ENCODE results near the gene APOBEC3A.
"Not testable (repeated sequence)": the region's sequence is repeated elsewhere in the genome, so short reads cannot be mapped to it uniquely, and the experiment has no call there.

Gene APOBEC3A

DNA sequence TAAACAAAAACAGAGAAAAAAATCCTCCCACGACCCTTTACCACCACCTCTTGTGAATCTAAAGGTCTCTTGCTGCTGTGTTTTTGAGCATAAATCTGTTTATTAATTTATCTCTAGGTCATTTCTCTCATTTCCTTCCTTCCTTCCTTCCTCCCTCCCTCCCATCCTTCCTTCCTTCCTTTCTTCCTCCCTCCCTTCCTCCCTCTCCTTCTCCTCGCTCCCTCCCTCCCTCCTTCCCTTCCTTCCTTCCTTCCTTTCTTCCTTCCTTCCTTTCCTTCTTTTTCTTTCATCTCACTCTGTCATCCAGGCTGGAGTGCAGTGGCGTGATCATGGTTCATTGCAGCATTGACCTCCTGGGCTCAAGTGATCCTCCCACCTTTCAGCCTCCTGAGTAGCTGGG lies 13.5 kb upstream of the APOBEC3A start:
- DNase-seq, result no peak

DNA sequence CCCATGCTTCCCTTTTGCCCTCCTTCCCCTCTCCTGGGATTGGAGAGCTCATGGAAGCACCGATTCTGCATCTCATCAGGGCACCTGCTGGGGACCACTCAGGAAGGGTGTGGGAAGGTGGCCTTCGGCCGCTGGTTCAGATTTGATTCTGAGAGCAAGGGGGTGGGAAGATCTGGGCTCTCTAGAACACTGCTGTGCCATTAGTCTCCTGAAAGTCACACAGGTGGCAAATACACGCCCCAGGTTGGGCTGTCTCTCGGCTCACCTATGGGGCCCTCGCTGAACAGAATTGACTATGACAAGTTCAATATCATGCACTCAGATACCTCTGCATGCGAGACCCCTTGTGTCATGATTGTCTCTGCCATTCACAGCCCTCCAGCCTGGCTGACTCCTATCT lies 12.8 kb upstream of the APOBEC3A start:
- no peak for DNase-seq

GRCh38 chr22:38945706-38946338 lies 11.6 kb upstream of the APOBEC3A start:
- DNase-seq, result not testable (repeated sequence)

DNA sequence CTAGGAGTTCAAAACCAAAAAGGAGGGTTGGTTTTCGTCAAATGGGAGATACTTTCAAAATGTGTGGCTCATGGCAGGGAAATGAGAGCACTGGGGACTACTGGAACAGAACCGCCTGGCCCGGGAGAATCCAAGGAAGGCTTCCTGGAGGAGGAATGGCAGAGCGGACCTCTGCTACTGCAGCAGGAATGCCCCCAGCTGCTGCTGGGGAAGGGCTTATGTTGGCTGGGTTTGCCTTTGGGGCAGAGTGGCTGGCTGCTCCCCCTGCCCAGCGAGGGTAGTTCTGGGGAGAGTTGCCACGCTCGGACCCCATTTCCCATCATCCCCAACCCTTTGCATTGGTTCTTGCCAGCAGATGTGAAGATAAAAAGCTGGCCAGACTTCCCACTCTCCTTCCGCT lies 10.6 kb upstream of the APOBEC3A start:
- no peak for DNase-seq

GRCh38 chr22:38947321-38948140 lies 9.9 kb upstream of the APOBEC3A start:
- DNase-seq, result no peak

DNA sequence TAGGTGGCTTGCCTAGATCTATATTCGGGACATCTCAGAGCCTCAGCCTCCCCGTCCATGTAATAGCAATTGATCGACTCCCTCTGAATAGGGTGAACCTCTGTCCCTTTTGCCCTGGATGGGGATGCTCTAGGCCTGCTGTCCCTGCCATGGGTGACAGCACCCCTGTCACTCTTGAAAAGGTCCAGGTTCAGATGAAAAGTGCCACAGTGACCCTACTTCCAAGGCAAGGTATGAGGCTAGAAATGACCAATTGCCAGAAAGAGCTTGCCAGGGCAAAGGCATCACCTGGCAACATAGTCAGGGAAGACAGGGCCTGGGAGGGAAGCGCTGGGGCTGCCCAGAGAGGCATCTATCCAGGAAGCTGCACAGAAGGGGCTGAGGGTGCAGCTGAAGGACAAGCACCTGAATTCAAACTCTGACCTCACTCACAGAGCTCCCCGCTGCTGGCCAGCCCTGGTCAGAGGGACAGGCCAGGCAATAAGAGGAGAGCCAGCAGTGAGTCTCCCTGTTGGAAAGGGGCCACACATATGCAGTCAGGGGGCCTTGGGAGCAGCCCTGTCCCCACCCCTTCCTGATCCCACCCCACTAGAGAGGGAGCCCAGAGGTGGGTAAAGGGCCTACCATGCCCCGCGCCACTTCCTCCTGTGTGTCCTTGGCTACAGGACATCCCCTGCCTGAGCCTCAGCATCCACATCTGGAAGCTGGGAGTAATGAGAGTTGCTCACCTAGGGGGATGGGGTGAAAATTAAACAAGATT lies 9.0 kb upstream of the APOBEC3A start:
- DNase-seq, result no peak

DNA sequence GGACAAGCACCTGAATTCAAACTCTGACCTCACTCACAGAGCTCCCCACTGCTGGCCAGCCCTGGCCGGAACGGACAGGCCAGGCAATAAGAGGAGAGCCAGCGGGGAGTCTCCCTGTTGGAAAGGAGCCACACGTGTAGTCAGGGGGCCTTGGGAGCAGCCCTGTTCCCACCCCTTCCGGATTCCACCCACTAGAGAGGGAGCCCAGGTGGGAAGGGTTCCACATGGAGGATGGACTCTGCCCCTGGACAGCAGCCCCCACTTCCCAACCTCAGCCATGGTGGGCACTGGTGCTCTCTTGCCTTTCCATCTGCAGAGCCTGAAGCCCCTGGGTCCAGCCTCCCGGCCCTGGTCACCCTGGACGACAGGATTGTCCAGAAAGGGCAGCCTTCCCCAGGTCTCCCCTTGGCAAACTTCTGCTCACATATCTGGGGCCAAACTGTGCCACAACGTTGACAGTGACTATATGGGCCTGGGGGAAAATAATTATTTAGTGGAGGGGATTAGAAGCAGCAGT lies 7.5 kb upstream of the APOBEC3A start:
- no peak for DNase-seq

- DNase-seq, result no peak
Measured at GRCh38 chr22:38950527-38951295, 6.7 kb upstream of the APOBEC3A start.

GRCh38 chr22:38951734-38952133 lies 5.7 kb upstream of the APOBEC3A start:
- no peak for DNase-seq

DNA sequence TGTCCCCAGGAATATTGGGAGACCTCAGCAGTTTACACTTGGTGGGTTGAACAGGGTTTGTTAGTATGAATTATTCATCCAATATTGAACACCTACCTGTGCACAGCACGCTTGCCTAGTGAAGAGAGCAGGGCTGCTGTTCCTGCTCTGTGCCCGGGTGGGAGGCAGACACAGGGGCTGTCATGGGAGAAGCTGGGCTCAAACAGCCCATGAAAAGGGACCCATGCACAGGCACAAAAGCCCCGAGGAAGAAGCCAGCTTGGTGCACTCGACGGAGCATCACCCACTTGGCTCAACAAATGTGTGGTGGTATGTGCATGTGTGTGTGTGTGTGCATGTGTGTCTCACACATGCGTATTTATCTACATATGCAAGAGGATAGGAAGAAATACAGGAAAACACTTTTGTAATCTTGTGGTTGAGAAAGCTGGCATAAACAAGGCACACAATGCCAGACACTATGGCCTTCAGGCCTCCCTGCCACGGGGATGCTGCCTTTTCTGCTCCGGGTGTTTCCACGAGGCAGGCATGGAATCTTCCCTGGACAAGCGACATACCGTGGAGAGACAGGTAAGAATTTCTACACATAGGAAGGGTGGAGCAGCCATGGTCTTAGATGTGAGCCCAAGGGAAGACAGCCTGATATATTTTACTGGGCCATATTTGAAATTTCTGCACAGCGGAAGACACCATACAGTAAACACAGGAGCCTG lies 5.0 kb upstream of the APOBEC3A start:
- no peak for DNase-seq

DNA sequence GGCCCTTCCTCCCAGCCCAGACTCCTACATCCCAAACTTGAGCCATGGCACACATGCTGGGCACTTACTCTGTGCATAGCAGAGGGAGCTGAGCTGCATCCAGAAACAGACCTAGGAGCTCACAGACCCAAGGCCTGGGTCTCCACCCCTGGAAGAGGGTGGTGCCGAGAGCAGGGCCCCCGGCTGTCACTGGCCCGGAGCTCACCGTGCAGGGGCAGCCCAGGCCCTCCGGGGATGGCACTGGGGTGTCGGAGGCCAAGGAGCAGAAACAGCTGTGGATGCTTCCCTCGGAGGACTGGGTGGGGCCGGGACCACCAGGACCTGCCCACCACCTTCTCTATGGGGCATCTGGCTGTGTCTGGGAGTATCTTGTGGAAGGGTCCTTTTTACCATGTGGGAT lies 4.3 kb upstream of the APOBEC3A start:
- no peak for DNase-seq

DNA sequence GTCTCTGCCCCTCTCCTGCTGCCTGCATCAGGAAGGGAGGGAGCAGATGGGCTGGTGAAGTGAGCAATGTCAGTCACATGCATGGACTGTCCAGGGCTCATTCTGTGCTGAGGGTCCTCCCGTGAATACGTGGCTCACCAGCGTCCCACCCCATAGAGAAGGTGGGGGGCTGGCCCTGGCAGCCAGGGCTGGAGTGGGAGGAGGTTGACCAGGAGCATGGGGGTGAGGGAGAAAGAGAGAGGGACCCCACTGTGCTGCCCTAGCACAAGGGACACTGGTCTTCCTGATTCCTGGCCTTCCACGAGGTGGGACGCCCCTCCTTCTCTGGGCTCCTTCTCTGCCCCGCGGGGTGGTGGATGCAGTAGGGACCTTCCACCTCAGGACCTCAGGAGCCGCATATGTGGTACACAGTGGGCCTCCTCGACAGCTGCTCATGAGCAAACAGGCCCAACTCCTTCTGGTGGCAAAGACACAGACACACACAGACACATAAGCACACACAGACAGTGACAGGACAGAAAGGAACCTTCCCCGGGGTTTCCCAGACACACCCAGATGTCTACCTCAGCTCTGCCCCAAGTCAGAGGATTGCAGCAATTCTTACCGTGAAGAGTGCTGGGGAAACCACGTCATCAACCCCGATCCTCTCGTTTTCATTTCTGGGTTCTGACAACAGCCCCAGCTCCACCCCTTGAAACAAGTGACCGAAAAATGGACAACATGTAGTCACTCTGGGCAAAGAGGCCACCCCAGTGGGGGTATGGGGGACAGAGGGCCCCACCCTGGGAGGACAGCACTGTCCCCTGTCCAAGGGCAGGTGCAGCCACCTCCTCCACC lies 3.6 kb upstream of the APOBEC3A start:
- DNase-seq, result no peak

GRCh38 chr22:38954414-38955043 lies 2.9 kb upstream of the APOBEC3A start:
- DNase-seq, result no peak

DNA sequence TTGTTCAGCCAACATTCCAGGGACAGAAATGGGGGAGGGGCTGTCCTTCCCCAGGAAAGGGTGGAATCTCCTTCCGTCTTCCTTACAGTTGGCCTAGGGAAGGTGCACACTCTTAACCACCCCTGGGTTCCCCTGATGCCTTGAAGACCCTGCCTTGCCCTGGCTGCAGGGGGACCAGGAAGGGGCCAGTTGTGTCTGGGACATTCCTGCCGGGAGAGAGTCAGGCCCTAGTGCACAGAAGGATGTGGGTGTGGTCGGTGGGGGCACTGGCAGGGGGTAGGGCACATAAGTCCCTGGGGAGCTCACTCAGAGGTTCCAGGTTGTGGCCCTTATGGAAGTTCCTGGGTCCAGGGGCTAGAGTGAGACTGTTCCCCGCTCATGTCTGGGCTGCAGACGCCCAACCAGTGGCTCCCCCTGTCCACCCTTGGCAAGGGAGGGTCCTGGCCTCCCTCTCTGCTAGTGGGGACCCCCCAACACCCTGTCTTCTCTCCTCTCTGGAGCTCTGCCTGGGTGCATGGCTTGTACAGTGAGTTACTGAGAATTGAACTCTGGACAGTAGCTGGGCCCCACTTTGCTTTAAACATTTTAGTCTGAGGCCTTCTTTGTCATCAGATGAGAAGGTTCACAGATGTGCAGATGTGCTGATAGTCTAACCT lies 2.0 kb upstream of the APOBEC3A start:
- no peak for DNase-seq

DNA sequence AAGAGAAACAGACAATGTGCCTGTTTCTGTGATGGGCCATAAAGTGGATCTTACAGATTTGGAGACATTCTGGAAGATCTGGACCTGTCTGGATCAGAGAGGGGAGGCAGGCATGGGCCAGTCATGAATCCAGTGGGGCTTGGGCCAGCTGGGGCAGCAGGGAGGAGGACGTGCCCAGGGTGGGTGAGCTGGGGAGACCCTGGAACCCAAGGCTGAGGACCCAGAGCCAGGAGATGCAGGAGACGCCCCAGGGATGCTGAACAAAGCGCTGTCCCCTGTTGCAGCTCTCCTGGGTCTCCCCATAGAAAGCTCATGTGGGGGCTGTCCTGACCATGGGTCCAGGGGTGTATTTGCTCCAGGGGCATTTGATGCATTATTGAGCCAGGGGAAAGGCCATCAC lies 1.5 kb upstream of the APOBEC3A start:
- no peak for DNase-seq

GRCh38 chr22:38956551-38956950 lies 858 bp upstream of the APOBEC3A start:
- DNase-seq, result no peak

DNA sequence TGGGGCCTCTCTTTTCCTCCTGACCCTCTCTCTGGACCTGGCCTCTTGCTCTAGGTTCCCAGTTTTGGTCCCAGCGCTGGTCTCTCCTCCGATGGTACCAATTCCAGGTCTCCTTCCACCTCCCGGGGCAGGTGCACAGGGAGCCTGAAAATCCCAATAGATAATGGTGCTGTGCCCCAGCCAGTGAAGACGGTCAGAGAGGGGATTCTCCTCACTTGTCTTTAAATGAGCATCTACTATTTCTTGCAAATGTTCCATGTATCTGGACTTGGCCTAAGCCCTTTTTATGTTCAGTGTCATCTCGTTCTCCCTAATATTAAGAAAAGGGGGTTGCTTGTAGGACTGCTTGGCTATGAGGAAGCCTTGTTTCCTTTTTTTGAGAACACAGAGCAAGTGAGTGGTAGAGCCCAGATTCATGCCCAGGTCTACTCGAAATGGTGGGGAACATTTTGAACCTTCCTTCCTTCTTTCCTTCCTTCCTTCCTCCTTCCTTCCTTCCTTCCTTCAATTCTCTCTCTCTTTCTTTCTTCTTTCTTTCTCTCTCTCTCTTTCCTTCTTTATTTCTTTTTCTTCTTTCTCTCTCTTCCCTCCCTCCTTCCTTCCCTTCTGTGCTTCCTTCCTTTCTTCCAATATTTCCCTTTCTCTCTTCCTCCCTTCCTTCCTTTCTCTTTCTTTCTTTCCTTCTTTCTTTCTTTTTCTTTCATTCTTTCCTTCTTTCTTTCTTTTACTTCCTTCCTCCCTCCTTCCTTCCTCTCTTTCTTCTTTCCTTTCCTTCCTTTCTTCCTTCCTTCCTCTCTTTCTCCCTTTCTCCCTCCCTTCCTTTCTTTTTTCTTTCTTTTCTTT lies 620 bp downstream of the APOBEC3A start:
- DNase-seq, result no peak

DNA sequence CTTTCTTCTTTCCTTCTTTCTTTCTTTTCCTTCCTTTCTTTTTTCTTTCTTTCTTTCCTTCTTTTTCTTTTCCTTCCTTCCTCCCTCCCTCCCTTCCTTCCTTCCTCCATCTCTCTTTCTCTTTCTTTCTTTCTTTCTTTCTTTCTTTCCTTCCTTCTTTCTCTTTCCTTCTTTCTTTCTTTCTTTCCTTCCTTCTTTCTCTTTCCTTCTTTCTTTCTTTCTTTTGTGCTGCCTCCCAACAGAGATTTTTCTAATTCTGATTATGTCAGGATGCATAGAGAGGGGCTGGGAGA lies 1.2 kb downstream of the APOBEC3A start:
- DNase-seq, result not testable (repeated sequence)

DNA sequence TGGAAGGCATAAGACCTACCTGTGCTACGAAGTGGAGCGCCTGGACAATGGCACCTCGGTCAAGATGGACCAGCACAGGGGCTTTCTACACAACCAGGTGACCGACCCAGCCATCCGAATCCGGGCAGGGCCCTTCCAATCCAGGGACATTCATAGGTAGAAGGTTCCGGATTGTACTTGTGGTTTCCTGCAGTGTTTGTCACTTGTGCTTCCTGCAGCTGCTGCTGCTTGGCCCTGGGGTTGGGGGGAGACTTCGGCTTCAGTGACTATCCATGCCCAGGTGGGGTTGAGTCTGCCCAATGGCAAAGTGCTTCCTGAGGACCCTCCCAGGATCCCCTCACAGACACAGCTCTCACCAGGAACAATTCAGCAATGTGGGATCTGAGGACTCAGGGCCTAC lies 2.2 kb downstream of the APOBEC3A start:
- no peak for DNase-seq

Measured in NCI-H69 (cell line).